Activated CD8-positive, alpha-beta T cell treated with anti-CD3 and anti-CD28 coated beads, Interleukin-2, amount 10 ng/mL, durations not matched to agents 7 days and 5 days (primary cell): ENCODE results near the gene GBP2. TPM values are rescaled to one million over a fixed set of nuclear protein-coding genes. Genes with fewer than 3 reads are reported as not detected.

Experiments
- ATAC-seq: fragments of 150-1000 bp; cut with Tn5 transposase; one replicate; pipeline ENCODE4 v1.10.0; 2021; ENCODE audit warnings: moderate library complexity
- CTCF ChIA-PET: fragments of 350-600 bp; sonication (Branson Sonifier 250); formaldehyde crosslinking; loops from one replicate; lab custom pipeline; 2021; ENCODE audit warnings: antibody characterized with exemption; lab: Charles Lee
- POLR2A ChIA-PET: fragments of 350-600 bp; sonication (Branson Sonifier 250); formaldehyde crosslinking; loops from one replicate; lab custom pipeline; 2021; ENCODE audit warnings: antibody characterized with exemption; lab: Charles Lee
- DNase-seq: peaks from one replicate; pipeline ENCODE4 v3.0.0-alpha.2; 2020
- H3K27ac Mint-ChIP-seq: one replicate; pipeline ENCODE4 v1.8.0; 2021; ENCODE audit warnings: mild to moderate bottlenecking, mixed read lengths
- H3K27me3 Mint-ChIP-seq: one replicate; pipeline ENCODE4 v1.8.0; 2021; ENCODE audit warnings: low read depth, mixed read lengths
- H3K36me3 Mint-ChIP-seq: one replicate; pipeline ENCODE4 v1.8.0; 2021; ENCODE audit warnings: low read depth, mixed read lengths
- H3K4me1 Mint-ChIP-seq: one replicate; pipeline ENCODE4 v1.8.0; 2021; ENCODE audit warnings: low read depth, mixed read lengths
- H3K4me3 Mint-ChIP-seq: one replicate; pipeline ENCODE4 v1.8.0; 2021; ENCODE audit warnings: mild to moderate bottlenecking, mixed read lengths
- H3K9me3 Mint-ChIP-seq: one replicate; pipeline ENCODE4 v1.8.0; 2022; ENCODE audit warnings: mixed read lengths; ENCODE audit not compliant: insufficient read depth
- total RNA-seq, 2 experiments: library from RNA; stranded (reverse); gene quantifications; one replicate each; pipeline ENCODE4 v1.2.3, GENCODE V29; 2021

Gene GBP2, protein sequence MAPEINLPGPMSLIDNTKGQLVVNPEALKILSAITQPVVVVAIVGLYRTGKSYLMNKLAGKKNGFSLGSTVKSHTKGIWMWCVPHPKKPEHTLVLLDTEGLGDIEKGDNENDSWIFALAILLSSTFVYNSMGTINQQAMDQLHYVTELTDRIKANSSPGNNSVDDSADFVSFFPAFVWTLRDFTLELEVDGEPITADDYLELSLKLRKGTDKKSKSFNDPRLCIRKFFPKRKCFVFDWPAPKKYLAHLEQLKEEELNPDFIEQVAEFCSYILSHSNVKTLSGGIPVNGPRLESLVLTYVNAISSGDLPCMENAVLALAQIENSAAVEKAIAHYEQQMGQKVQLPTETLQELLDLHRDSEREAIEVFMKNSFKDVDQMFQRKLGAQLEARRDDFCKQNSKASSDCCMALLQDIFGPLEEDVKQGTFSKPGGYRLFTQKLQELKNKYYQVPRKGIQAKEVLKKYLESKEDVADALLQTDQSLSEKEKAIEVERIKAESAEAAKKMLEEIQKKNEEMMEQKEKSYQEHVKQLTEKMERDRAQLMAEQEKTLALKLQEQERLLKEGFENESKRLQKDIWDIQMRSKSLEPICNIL
- total RNA-seq, result 10 to 100 TPM; 95.8 to 97.4 TPM

DNA sequence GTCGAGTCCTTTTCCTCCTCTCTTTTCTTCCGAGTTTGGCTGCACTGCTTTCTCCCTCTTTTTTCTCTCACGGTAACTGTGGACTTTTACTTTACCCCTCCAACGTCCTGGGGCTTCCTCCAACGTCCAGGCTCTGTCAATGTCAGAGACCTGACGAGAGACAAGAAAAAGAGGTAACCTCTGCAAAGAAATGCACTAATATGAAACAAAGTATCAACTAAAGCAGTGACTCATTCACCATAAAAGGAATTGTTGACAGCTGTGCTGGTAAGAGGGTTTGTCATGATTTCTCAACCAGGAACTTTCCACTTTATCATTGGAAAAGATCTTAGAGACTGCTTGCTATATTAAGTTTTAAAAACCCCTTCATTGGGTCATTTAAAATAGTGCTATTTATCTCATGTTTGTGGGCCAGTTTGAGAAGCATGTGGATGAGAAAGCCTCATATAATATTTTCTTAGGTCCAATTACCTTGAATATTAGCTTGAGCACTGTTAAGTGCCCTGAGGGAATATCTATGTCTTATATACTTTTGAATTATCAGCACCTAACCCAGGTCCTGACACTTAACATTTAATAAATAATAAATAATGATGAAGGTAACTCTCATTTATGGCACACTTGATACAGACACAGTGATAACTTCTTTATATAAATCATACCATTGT is at the start of gene GBP2:
GBP2 (minus strand) TSS at position 202 of the 668 bp plus-strand sequence. CDS start 4,148 bp downstream, outside the sequence.
- H3K4me1 Mint-ChIP-seq, result peaks cover 62% of the 10 kb centered on the region
- H3K36me3 Mint-ChIP-seq, result peaks cover 52% of the 10 kb centered on the region

GRCh38 chr1:89174491-89174890 is 48.6 kb upstream of the GBP2 start:
- Mint-ChIP-seq H3K4me1 (peaks cover 11% of the 10 kb centered on the region), H3K4me3 (no peak overlapping the region), H3K9me3 (peaks cover 5% of the 10 kb centered on the region), H3K27me3 (no peaks in the 10 kb centered on the region), H3K27ac (no peak overlapping the region), H3K36me3 (peaks cover 3% of the 10 kb centered on the region)
- no peak for DNase-seq
- ChIA-PET POLR2A (no interaction called here), CTCF (no interaction called here)
- ATAC-seq, result no peak

More for the DNA sequence above, at the start of gene GBP2:
- ChIA-PET CTCF (interaction anchor here (0.9 to 2.3 kb wide), 14 partner anchors 8 to 233 kb away, joined by 3 to 17 read pairs (median 4); partner anchors contain the start of gene GBP4), POLR2A (interaction anchor here (0.6 to 4.3 kb wide), 21 partner anchors 8 to 718 kb away, joined by 3 to 46 read pairs (median 7); partner anchors contain the start of genes GBP1, GBP3, GBP4 and GBP6)
- H3K27ac Mint-ChIP-seq, result peak within 1 kb of the TSS; percentile 99
- ATAC-seq (peak; percentile 70), DNase-seq (peak; percentile 35)
- peaks cover 3% of the 10 kb centered on the region for H3K9me3 Mint-ChIP-seq
- H3K27me3 Mint-ChIP-seq, result no peaks in the 10 kb centered on the region
- H3K4me3 Mint-ChIP-seq, result peak within 1 kb of the TSS; percentile 93

GRCh38 chr1:89172468-89173143 is 46.7 kb upstream of the GBP2 start:
- Mint-ChIP-seq H3K9me3 (peaks cover 10% of the 10 kb centered on the region), H3K27me3 (no peaks in the 10 kb centered on the region), H3K36me3 (peaks cover 3% of the 10 kb centered on the region), H3K4me1 (peaks cover 11% of the 10 kb centered on the region), H3K4me3 (no peak overlapping the region), H3K27ac (no peak overlapping the region)
- DNase-seq (no peak), ATAC-seq (no peak)
- ChIA-PET POLR2A (interaction anchor here (0.6 kb wide), 1 partner anchor 101 kb away, joined by 6 read pairs; no protein-coding TSS in a partner anchor), CTCF (interaction anchor here (1.3 kb wide), 1 partner anchor 311 kb away, joined by 3 read pairs; no protein-coding TSS in a partner anchor)

DNA sequence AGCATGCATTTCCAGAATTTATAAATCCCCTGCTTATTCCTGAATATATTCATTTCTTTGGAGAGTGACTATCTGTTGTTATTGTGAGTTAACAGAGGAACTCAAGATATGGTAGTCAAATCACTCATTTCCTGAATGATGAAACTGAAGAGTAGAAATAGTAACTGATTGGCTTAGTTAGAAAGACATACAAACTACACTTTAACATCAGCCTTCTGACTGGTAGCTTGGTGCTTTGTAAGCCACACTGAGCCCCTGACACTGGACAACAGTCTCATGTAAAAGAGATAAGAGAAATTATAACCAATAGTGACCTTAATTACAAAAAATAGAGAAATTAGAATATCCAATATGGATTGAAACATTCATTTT is 45.1 kb upstream of the GBP2 start:
- DNase-seq (no peak), ATAC-seq (no peak)
- CTCF ChIA-PET, result no interaction called here
- peaks cover 7% of the 10 kb centered on the region for H3K4me1 Mint-ChIP-seq
- no peaks in the 10 kb centered on the region for H3K27me3 Mint-ChIP-seq
- H3K27ac Mint-ChIP-seq, result no peak overlapping the region
- no peak overlapping the region for H3K4me3 Mint-ChIP-seq
- peaks cover 3% of the 10 kb centered on the region for H3K36me3 Mint-ChIP-seq
- POLR2A ChIA-PET, result no interaction called here
- H3K9me3 Mint-ChIP-seq, result peaks cover 10% of the 10 kb centered on the region

DNA sequence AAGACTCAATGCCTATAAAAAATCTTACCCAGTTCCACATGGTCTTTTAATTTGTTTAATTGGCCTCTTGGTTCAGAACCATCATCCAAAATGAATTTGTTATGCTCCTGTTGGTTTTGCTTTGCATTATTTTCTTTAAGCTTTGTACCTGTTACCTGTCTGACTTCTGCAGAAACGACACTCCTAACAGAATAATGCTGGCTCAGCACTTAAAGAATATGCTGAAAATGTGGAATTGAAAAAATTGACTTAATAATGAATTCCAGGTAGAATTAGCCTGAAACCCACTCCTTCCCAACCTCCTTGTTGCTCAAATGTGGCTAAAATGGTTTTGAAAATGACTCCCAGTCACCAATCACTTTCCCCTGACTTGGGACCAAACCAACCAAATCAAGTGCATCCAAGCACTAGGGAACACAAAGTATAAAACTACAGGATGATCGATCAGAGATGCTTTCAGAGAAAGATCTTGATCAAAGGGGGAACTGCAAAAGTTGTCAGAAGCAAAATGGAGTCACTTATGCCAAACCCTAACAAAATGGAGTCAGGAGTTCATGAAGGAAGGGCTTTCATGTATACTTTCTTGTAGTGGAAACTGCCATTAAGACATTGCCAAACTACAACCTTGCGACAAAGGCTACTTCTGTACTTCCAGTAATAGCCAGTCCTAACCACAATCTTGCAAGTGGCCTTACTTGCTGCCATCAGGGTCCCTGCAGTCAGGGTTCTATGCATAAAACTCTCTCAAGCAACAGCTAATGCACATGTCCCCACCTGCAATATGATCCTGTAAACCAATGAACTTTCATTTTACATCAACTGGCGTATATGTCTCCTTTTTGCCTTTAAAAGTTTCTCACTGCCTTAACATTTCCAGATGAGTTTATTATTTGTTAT is 44.5 kb upstream of the GBP2 start:
- Mint-ChIP-seq H3K4me3 (no peak overlapping the region), H3K27me3 (no peaks in the 10 kb centered on the region), H3K9me3 (peaks cover 10% of the 10 kb centered on the region), H3K4me1 (peaks cover 7% of the 10 kb centered on the region), H3K27ac (no peak overlapping the region), H3K36me3 (peaks cover 3% of the 10 kb centered on the region)
- no peak for DNase-seq
- ChIA-PET POLR2A (no interaction called here), CTCF (no interaction called here)
- no peak for ATAC-seq

DNA sequence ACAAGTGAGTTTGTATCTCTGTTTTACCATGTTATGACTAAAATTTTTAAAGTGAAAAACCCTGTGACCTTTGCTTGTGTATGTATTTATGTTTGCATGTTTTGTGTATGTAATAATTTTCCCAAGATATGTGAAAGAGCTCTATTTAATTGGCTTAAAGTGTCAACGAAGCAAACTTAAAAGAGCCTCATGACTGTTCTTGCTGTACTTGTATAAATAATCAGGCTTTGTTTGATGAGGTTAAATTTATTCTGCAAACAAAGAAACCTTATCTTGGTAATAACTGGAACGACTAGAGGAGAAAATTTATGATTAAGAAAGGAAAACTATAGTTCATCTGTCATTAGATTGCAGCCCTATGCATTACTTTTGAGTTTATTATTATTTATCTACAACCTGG is 43.3 kb upstream of the GBP2 start:
- Mint-ChIP-seq H3K9me3 (peaks cover 15% of the 10 kb centered on the region), H3K4me3 (no peak overlapping the region), H3K36me3 (peaks cover 3% of the 10 kb centered on the region), H3K4me1 (peaks cover 7% of the 10 kb centered on the region), H3K27me3 (no peaks in the 10 kb centered on the region), H3K27ac (no peak overlapping the region)
- ChIA-PET POLR2A (interaction anchor here (1.3 kb wide), 1 partner anchor 42 kb away, joined by 3 read pairs; no protein-coding TSS in a partner anchor), CTCF (interaction anchor here (0.7 to 2.5 kb wide), 4 partner anchors 17 to 326 kb away, joined by 3 to 6 read pairs (median 4); no protein-coding TSS in a partner anchor)
- ATAC-seq (no peak), DNase-seq (no peak)

GRCh38 chr1:89167590-89168230 is 41.8 kb upstream of the GBP2 start:
- CTCF ChIA-PET, result interaction anchor here (2.5 kb wide), 1 partner anchor 15 kb away, joined by 6 read pairs; no protein-coding TSS in a partner anchor
- no peak overlapping the region for H3K4me3 Mint-ChIP-seq
- peaks cover 7% of the 10 kb centered on the region for H3K4me1 Mint-ChIP-seq
- H3K36me3 Mint-ChIP-seq, result peaks cover 3% of the 10 kb centered on the region
- ATAC-seq, result no peak
- POLR2A ChIA-PET, result no interaction called here
- no peak overlapping the region for H3K27ac Mint-ChIP-seq
- H3K27me3 Mint-ChIP-seq, result no peaks in the 10 kb centered on the region
- DNase-seq, result no peak
- peaks cover 15% of the 10 kb centered on the region for H3K9me3 Mint-ChIP-seq

DNA sequence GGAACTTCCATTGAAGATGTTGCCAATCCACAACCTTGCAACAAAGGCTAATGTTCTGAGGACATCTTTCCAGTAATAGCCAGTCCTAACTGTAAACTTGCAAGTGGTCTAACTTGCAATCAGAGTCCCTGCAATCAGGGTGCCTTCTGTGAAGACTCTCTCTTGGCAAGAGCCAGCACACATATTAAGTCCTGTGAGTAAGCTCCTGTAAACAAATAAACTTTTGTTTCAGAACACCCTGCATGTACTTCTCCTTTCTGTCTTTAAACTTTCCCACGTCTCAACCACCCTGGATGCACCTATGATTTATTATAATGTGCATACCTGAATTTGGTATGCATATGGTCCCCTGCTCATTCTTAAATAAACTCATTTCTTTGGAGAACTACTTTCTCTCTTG is 40.8 kb upstream of the GBP2 start:
- peaks cover 22% of the 10 kb centered on the region for H3K9me3 Mint-ChIP-seq
- no peak overlapping the region for H3K27ac Mint-ChIP-seq
- H3K36me3 Mint-ChIP-seq, result peaks cover 3% of the 10 kb centered on the region
- POLR2A ChIA-PET, result no interaction called here
- ATAC-seq (no peak), DNase-seq (no peak)
- no peaks in the 10 kb centered on the region for H3K27me3 Mint-ChIP-seq
- CTCF ChIA-PET, result interaction anchor here (2.5 kb wide), 1 partner anchor 14 kb away, joined by 6 read pairs; no protein-coding TSS in a partner anchor
- H3K4me1 Mint-ChIP-seq, result peaks cover 7% of the 10 kb centered on the region
- no peak overlapping the region for H3K4me3 Mint-ChIP-seq

- Mint-ChIP-seq H3K27me3 (no peaks in the 10 kb centered on the region), H3K27ac (no peak overlapping the region), H3K36me3 (no peaks in the 10 kb centered on the region), H3K4me3 (no peak overlapping the region), H3K4me1 (peaks cover 1% of the 10 kb centered on the region), H3K9me3 (peaks cover 22% of the 10 kb centered on the region)
- ATAC-seq (no peak), DNase-seq (no peak)
- CTCF ChIA-PET, result no interaction called here
- POLR2A ChIA-PET, result no interaction called here
Observed at GRCh38 chr1:89165811-89166210, 39.9 kb upstream of the GBP2 start.

- ATAC-seq, result no peak
- H3K4me3 Mint-ChIP-seq, result no peak overlapping the region
- H3K9me3 Mint-ChIP-seq, result peaks cover 1% of the 10 kb centered on the region
- POLR2A ChIA-PET, result no interaction called here
- peaks cover 4% of the 10 kb centered on the region for H3K27me3 Mint-ChIP-seq
- H3K4me1 Mint-ChIP-seq, result peaks cover 2% of the 10 kb centered on the region
- H3K27ac Mint-ChIP-seq, result no peak overlapping the region
- CTCF ChIA-PET, result no interaction called here
- DNase-seq, result no peak
- H3K36me3 Mint-ChIP-seq, result no peaks in the 10 kb centered on the region
Observed at GRCh38 chr1:89151047-89151446, 25.1 kb upstream of the GBP2 start.
